Hematopoietic multipotent progenitor cell treated with erythropoietin and hydrocortisone succinate and interleukin-3 and kit ligand, for 8 days (in vitro differentiated cells): ENCODE measurements around the gene DENND5B.
"Not testable (repeated sequence)": the region's sequence is repeated elsewhere in the genome, so short reads cannot be mapped to it uniquely, and the experiment has no call there.

Source experiments
- DNase-seq: peaks from one replicate; pipeline ENCODE4 v3.0.0-alpha.2; 2015

The DENND5B gene

DNA sequence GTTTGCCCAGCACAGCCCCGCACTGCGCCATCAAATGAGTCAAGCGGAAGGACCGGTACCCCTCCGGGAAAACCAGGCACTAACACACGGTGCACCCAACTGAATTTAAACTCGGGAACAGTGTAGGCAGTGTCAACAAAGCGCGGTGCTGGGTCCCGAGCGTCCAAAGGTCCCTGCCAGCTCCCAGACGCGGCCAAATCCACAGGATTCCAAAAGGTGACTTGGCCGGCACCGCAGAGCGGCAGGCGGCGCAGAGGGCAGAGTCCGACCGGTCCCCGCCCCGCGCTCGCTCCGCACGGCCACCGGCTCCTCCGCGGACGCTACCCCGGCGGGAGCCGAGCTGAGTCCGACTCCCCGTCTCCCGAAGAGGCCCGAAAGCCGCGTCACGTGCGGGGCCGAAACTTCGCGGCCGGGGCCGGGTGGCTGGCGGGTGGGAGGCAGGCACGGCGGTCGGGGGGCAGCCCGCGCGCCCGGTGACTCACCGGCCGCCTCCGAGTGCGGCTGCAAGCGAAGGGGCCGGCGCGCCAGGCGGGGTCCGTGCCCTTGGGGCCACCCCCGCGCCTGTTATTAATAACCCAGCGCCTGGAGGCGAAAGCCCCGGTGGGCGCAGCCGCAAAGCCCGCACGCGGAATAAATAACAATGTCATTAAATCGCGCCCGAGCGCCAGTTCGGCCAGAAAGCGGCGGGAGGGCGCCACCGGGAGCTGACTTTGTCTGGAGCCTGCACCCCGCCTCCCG, 863 bp downstream of the DENND5B start:
- peak; percentile 62 for DNase-seq

DNA sequence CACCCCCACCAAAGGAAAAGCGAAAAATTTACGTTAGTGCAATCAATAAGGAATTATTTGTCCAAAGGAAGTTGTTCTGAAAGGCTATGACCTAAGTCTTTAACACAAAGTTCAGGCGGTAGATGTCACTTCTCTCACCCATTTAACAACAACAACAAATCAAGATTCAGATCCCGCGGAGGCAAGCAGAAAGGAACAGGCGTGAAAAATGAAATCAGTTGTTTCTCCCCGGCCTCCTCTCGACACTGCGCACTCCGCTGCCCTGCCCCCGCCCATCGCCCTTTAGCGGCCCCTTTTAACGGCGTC, 1.4 kb downstream of the DENND5B start:
- DNase-seq: no peak

DNA sequence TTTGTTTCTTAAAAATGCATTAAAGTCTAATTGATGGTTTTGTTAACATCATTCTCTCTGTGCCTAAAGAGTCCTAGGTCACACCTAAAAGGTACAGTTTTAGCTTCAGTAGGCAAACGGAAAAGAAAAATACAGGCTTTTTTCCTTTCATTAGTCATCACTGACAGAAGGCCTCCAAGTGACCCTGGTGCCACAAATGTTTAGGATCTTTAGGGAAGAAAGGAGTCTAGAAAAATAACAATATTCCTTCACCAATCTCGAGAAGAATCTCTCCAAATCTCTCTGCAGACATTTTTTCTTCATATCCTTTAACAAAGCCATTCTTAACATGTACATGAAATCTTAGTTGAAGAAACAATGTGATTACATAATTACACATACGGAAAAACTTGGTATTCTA, 2.0 kb downstream of the DENND5B start:
- DNase-seq: no peak

DNA sequence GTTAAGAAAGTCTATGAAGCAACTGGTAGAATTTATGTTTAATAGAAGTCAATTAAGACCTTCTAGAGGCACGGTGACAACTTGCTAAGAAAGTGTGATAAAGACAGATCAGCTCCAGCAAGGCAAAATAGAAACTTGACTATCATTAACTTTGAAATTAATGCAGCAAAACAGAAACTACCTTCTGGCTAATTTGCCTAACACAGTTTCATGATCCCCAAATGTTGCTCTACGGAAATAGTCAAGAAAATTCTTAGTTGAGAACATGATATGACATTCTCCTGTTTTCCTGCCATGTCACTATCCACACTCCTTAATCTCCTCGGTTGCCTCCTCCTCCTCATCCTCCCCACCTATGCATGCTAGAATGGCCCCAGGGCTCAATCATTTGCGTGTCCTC, 4.2 kb downstream of the DENND5B start:
- DNase-seq: no peak

DNA sequence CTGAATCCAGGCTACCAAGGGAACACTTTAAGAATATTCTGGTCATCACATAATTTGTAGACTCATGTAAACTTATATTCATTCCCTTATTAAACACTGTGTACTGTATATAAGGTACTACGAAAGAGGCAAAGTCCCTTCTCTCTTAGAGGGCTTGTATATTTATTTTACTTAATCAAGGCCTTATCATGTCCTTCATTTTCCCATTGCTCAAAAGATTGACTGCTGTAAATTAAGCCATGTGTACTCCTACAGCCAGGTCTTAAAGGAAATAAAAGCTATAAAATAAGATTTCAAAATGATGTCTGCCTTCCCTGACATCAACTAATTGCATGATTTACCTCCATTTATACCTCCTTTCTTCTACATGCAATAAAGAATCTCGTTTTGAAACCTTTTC, 5.0 kb downstream of the DENND5B start:
- DNase-seq: no peak

DNA sequence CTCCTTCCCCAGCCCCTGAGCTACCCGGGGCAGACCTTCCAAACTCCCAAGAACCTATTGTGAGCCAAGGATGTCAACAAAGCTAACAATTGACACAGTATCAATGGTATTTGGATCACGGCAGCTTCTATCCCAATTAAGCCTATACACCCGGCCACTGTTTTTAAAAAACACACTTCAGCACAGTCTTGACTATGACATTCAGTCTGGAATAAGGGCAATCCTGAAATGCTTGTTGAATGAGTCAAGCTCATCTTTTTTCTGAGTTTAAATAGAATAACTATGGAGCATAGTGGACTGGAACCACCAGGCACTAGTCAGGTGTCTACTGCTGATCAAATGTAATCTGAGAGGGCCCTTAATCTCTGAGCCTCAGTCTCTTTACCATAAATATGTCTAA, 5.7 kb downstream of the DENND5B start:
- no peak for DNase-seq

DNA sequence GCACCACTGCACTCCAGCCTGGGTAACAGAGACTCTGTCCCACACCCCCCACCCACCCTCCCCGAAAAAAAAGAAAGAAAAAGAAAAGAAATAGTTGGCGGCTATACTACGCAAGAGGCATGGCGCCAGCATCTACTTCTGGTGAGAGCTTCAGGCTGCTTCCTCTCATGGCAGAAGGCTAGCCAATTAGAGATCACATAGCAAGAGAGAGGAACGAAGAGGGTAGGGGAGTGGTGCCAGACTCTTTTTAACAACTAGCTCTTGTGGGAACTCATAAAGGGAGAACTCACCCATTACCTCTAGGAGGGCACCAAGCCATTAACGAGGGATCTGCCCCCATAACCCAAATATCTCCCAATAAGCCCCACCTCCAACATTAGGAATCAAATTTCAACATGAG, 6.2 kb downstream of the DENND5B start:
- DNase-seq: no peak

DNA sequence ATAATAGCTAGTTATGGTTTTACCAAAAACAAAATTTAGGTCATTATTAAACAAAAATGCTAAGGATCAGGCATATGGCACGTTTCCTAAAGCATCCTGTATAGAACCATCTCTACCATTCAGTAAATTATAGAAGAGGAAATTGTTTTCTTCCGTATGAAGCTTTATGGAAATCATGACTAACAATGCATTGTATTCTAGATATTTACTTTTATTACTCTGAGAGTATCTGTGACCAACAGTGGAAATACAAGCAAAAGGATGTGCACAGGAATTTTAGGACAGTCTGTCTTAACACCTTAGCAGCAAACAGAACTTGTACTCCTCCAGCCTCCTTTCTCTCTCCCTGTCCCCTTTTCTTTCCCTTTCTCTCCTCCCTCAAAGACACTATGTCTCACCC, 7.1 kb downstream of the DENND5B start:
- DNase-seq: no peak

DNA sequence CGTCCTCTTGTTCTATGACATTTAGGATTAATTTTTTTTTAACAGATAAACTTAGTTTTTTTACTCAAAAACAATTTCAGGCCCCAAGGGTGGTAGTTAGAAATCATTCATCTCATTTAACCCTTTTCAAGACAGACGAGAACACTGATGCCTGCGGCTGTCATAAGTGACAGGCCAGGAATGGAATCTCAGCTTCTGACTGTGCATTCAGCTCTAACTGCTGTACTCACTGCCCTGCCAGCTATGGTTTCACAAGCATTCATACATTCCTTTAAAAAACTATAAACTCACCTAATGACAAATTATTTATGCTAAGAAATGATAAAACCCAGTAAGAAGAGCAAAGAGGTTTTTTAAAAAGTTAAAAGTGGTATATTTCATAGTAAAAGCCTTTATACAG, 8.8 kb downstream of the DENND5B start:
- DNase-seq: no peak

DNA sequence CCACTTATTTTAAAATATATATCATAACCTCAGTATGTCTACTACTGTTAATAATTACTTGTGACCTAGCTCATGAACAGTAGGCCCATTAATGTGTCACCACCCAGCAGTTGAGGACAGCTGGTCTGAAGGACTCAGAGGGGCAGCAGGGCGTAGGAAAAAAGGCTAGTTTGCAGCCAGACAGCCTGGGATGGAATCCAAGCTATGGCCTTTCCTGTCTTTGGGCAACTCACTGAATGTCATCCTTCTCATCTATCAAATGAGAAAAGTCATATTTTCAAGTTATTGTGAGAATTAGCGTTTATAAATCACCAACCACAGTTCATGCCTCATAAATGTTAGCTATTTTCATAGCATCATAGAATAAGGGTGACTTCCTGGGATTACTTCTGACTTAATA, 12.3 kb downstream of the DENND5B start:
- DNase-seq: no peak

DNA sequence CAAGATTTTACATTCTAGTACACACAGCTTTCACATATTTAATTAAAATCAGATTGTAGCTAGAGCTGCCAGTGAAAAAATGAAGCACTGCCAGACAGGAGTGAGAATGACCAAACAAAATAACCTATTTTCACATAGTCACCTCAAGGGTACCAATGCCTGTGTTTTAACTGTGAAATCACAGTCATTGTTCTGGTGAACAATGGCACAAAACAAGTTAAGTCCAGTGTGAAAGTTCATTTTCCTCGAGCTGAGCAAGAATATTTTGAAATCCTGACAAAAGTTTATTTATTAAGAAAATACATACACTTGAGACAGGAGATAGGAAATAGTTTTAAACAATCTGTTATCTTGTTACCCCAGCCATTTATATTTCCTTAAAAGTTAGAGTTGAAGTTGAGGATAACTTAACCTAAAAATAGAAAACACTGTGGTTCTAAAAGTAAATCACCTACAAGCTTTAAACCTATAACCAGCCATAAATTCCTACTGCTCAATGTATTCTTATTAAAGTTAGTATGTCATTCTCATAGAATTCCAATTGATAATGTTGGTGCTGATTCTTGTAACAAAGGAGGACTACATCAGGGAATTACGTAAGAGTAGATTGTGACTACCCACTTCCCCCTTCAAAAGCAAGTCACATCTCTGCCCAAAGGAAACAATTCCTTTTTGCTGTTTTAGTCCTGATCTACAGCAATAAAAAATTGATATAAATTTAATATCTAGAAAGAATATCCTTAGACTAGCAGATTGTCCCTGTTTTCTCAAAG, 15.9 kb downstream of the DENND5B start:
- DNase-seq: no peak

DNA sequence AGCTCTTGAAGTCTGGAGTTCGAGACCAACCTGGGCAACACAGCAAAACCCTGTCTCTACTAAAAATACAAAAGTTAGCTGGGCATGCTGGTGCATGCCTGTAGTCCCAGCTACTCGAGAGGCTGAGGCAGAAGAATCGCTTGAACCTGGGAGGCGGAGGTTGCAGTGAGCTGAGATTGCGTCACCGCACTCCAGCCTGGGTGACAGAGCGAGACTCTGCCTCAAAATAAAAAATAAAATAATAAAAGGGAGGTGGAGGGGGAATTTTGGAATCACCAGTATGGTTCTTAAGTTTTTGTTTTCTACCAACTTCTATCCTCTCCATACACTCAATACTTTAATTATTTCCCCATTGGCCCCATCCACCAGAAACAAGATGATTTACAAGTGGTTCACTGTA, 16.6 kb downstream of the DENND5B start:
- not testable (repeated sequence) for DNase-seq

DNA sequence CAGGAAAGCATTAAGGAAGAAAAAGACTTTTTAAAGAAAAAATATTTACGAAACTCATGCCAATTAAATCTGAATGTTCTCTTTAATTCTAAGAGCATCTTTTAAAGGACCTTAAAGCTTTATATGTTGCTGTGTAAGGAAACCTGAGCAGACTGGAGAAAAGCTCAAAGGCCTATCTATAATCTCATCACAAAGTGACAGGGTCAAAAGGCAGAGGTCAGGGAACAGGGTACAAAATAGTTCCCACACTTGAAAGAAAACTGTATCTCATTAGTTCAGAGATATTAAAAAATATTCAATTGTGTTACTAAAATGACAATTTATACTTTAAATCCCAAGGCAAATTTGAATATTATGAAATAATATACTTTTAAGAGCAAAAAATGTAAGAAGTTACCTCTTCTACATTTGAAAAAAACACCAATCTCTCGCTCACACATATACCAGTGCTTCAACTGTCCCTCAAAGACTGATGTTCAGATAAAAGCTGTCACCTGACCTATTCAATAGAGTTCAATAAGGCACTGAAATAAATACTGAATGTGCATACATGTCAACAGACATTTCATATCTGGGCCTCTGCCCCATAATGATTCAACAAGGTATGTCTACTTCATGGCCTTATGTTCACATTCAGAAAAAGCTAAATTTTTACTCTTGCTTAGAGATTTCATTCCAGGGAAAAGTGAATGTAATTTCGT, 17.9 kb downstream of the DENND5B start:
- no peak for DNase-seq

DNA sequence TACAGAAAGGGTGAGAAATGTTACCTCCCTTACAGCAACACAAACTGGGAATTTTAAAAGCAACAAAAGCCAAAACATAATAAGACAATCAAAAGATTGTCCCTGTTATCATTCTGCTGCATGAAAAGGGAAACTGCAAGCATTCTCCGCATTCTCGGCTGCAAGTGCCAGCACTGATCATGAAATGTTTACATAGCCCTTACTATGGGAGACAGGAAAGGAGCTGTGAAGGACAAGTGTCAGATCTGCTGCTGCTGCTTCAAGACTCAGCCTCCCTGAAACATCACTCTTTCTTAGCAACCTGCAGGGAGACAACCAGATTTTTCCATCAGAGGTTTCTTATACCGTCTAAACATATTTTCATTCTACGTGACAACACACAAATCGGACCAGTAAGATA, 20.1 kb downstream of the DENND5B start:
- DNase-seq: no peak

DNA sequence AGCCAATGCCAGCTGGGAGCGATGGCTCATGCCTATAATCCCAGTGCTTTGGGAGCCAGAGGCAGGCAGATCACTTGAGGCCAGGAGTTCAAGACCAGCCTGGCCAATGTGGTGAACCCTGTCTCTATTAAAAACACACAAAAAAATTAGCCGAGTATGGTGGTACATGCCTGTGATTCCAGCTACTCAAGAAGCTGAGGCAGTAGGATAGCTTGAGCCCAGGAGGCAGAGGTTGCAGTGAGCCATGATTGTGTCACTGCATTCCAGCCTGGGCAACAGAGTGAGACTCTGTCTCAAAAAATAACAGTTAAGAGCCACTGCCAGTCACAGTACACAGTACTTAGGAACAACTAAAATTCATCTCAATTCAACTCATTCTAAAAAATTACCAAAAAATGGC, 21.4 kb downstream of the DENND5B start:
- not testable (repeated sequence) for DNase-seq

DNA sequence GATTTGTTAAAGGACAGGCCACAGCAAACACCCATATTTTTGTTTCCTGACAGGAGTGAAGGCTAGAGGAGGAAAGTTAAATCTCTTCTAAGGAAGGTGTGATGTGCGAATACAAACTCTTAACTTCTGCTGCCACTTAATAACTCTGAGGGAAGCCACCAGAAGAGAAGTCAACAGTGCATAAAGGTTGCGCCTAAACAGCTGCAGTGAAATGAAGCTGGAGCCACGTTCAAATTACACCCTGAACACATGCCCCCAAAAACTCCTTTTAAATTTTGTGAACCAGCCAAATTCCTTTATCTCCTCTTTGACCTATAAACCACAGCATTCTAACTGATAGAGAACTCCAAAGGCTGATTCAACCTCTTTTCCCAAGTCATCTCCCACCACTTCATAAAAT, 22.4 kb downstream of the DENND5B start:
- no peak for DNase-seq

DNA sequence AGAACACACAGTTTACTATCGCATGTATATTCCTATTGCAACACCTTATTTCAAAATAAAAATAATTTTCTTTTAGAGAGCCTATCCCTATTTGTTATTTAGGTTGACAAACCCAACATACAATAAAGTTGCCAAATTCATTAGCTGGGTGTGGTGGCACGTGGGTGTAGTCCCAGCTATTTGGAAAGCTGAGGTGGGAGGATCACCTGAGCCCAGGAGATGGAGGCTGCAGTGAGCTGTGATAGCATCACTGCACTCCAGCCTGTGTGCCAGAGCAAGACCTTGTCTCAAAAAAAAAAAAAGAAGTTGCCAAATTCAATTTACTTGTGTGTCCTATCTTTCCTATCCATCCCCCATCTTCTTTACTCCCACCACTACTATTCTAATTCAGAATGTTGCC, 23.9 kb downstream of the DENND5B start:
- DNase-seq: no peak

DNA sequence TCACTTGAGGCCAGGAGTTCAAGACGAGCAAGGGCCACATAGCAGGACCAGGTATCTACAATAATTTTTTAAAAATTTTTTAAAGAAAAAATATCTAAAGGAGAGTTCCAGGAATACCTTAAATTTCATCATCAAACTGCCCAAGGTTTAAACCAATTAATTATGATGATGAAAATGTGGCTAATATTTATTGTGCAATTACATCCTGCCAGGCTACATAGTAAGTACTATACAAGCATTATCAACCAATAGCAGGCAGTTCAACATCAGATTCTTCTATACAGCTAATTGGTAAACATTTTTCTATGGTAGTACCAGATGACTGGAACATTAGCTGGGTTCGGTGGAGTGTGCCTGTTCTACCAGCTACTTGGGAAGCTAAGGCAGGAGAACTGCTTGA, 24.4 kb downstream of the DENND5B start:
- no peak for DNase-seq

DNA sequence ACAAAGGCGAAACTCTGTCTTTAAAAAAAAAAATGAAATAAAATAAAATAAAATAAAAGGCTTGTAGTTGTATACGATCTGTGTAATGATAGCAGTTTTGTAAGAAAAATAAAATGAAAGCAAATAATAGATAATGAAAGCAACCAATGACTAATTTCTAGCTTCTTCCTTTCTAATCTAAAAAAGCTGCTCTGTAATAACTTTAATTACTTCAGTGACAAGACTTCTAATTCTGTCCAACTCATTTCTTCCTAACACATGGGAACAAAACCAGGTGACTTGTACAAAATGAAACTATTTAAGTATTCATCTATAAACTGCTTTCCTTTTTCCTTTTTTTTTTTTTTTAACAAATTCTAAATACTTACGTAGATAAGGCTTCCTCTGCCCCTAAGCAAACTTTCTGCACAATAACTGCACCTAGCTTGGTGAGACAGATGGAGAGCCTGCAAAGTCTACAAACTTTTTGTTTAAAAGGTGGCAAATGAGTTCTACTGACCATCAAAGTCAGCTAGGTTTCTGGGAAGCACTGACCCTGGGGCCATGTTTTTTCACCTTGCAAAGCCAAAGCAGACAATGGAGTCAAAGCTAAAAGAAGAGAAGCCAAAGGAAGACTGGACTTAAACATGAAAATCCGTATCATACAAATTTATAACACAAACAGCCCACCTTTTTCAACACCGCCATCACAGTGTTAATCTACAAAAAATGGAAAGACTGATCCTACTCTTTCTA, 28.2 kb downstream of the DENND5B start:
- no peak for DNase-seq

DNA sequence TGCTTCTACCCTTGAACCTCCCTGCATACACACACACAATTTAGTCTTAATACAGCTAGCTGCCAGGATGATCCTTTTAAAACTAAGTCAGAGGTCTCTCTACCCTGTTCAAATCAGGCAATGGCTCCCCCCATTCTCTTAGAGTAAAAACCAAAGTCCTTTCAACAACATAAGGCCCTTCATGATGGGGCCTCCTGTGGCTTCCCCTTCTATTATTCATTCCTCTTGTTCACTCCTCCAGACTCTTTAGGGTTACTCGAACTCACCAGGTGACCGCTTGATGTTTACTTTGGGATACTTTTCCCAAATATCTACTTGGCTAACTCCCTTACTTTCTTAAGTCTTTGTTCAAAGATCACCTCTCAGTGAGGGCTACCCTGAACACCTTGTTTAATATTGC, 30.4 kb downstream of the DENND5B start:
- no peak for DNase-seq

DNA sequence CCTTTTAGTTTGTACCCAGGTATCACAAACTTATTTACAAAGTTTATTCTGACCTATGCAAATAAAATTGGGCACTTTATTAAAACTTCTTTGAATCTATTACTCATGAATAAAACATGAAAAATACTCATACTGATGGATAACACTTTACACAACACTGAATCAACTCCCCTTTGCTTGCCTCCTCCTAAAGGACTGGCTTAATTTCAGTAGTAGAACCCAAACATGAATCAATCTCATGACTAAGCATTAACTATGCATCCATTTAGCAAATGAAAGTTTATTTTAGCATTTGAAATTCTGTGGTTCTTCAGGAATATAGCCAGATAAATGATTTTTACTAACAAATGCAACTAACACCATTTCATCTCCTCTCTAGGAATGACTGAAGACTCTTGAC, 32.4 kb downstream of the DENND5B start:
- no peak for DNase-seq

DNA sequence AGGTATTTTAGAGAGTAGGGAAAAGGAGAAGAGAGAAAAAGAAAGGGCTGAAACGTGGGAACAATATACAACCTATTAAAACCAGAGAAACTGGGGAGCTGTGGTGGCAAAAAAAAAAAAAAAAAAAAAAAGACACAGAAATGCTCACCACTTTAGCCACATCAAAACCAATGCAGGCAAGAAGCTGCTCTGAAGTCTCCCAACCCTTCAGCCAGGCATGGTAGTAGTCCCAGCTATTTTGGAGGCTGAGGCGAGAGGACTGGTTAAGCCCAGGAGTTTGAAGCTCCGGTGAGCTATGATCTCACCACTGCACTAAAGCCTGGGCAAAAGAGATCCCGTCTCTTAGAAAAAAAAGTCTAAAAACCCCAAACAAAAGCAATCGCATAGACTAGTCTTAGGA, 33.2 kb downstream of the DENND5B start:
- DNase-seq: no peak

DNA sequence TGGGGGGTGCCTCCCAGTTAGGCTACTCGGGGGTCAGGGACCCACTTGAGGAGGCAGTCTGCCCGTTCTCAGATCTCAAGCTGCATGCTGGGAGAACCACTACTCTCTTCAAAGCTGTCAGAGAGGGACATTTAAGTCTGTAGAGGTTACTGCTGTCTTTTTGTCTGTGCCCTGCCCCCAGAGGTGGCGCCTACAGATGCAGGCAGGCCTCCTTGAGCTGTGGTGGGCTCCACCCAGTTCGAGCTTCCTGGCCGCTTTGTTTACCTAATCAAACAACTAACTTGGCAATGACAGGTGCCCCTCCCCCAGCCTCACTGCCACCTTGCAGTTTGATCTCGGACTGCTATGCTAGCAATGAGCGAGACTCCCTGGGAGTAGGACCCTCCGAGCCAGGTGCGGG, 35.5 kb downstream of the DENND5B start:
- DNase-seq: not testable (repeated sequence)

DNA sequence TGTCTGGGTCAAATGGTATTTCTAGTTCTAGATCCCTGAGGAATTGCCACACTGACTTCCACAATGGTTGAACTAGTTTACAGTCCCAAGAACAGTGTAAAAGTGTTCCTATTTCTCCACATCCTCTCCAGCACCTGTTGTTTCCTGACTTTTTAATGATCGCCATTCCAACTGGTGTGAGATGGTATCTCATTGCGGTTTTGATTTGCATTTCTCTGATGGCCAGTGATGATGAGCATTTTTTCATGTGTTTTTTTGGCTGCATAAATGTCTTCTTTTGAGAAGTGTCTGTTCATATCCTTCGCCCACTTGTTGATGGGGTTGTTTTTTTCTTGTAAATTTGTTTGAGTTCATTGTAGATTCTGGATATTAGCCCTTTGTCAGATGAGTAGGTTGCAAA, 40.3 kb downstream of the DENND5B start:
- DNase-seq: not testable (repeated sequence)
